Epithelial cell of proximal tubule (primary cell): ENCODE measurements around the gene CCDC24. TPM values are rescaled to one million over a fixed set of nuclear protein-coding genes. Genes with fewer than 3 reads are reported as not detected.

Experiments
- DNase-seq: peaks from one replicate; pipeline ENCODE4 v3.0.0-alpha.2; 2011; ENCODE audit warnings: low read depth
- H3K4me3 ChIP-seq: 2 replicates; pipeline ENCODE4 v1.5.1; 2011; ENCODE audit warnings: low read depth, mild to moderate bottlenecking, low read length
- CTCF ChIP-seq: conservative IDR thresholded peaks from 2 replicates; pipeline ENCODE4 v1.5.1; 2012; ENCODE audit warnings: low read depth, mild to moderate bottlenecking, low read length
- total RNA-seq: library from RNA; depleted of rRNA; stranded (reverse); fragments of >200 nt; gene quantifications from 2 replicates; pipeline ENCODE4 v1.2.3, GENCODE V29; 2015

Gene CCDC24
- total RNA-seq, 1 donor from 2014 or later: 6.6 TPM

- TF ChIP-seq CTCF: no peak
- no peak for DNase-seq
- peak overlapping the region; percentile 71 for H3K4me3 ChIP-seq
These were observed 20.5 kb upstream of the CCDC24 start for GRCh38 chr1:43970911-43971310.

DNA sequence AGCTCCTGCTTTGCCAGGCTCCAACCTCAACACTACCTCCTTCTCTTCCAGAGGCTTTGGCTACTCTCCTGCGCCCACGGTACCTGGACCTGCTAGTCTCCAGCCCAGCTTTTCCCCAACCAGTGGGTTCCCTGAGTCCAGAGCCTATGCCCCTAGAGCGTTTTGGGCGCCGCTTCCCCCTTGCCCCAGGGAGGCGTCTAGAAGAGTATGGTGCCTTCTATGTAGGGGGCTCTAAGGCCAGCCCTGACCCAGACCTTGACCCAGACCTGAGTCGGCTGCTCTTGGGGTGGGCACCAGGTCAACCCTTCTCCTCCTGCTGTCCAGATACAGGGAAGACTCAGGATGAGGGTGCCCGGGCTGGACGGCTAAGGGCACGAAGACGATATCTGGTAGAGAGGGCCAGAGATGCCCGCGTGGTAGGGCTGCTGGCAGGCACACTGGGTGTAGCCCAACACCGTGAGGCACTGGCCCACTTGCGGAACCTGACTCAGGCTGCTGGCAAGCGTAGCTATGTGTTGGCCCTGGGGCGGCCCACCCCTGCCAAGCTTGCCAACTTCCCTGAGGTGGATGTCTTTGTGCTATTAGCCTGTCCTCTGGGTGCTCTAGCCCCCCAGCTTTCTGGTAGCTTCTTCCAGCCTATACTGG, 19.9 kb upstream of the CCDC24 start:
- no peak for DNase-seq
- H3K4me3 ChIP-seq: no peak overlapping the region
- TF ChIP-seq CTCF: no peak

DNA sequence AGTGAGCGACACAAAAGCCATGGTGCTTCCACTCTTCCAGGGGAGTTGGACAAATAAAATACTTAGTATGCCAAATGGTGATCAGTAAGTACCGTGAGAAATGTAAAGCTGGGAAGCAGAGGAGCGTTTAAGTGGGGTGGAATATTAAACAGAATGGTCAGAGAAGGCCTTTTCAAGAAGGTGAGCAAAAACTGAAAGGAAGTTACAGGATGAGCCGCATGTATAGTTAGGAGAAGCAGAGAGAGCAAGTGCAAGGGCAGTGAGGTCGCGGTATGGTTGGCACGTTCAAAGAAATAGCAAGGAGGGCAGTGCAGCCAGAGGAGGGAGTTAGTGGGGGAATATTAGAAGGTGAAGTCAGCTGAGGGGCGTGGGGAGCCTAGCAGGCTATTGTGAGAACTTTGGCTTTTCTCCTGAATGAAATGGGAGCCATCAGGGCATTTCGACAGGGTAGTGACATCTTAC, 17.4 kb upstream of the CCDC24 start:
- peak overlapping the region; percentile 98 for H3K4me3 ChIP-seq
- no peak for TF ChIP-seq CTCF
- DNase-seq: no peak

- no peak for TF ChIP-seq CTCF
- peak within 1 kb of the TSS; percentile 98 for H3K4me3 ChIP-seq
- DNase-seq: no peak
These were observed 16.8 kb upstream of the CCDC24 start, which contains the start of gene ATP6V0B for GRCh38 chr1:43974443-43975248. Gene ATP6V0B (plus strand): TSS chr1:43974960. CDS start chr1:43975041, 81 bp downstream.

DNA sequence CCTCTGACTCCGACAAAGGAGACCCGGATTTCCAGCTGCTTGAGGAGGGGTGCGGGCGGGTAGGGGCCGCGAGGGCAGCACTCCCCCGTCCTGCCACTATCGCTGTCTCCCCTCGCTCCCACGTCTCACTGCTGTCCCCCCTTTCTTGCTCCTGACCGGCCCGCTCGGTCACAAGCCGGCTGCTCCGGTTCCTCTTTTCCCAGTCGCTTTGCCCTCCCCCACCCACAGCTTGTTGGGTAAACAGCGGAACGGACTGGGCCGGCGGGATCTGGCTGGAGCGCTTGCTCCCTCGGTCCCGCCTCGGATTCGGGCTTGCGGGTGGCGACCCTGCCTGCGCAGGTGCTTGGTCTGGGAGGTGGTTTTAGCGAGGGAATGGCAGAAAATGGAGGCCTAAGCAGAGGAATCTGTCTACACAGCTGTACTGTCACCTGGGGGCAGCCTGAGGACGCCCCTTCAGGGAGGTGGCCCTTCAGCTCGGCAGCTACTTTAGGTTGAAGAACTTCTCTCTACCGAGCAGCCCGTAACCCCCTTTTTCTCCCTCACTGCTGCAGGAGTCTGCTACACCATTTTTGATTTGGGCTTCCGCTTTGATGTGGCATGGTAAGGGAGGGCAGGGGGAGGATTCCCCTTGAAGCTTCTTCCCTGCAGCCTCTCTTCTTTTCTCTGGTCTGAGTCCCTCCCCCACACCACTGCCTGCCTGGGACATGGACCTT, 16.0 kb upstream of the CCDC24 start:
- peak overlapping the region; percentile 98 for H3K4me3 ChIP-seq
- DNase-seq: no peak
- no peak for TF ChIP-seq CTCF

GRCh38 chr1:43976045-43976444, 15.4 kb upstream of the CCDC24 start:
- peak; percentile 9 for TF ChIP-seq CTCF

More at GRCh38 chr1:43976045-43976444, 15.4 kb upstream of the CCDC24 start:
- DNase-seq: no peak
- H3K4me3 ChIP-seq: peak overlapping the region; percentile 98
